NCI-H2081 treated with DMSO at 0.1 percent for 48 hours (cell line): Measurements from ENCODE around the gene SMC1B.
"Not testable (repeated sequence)": the region's sequence is repeated elsewhere in the genome, so short reads cannot be mapped to it uniquely, and the experiment has no call there.

ENCODE experiments used
- DNase-seq: peaks from one replicate; lab custom pipeline; 2025; lab: John Stamatoyannopoulos, UW

Gene SMC1B

GRCh38 chr22:45341498-45341897 is 71.9 kb downstream of the SMC1B start:
- no peak for DNase-seq

DNA sequence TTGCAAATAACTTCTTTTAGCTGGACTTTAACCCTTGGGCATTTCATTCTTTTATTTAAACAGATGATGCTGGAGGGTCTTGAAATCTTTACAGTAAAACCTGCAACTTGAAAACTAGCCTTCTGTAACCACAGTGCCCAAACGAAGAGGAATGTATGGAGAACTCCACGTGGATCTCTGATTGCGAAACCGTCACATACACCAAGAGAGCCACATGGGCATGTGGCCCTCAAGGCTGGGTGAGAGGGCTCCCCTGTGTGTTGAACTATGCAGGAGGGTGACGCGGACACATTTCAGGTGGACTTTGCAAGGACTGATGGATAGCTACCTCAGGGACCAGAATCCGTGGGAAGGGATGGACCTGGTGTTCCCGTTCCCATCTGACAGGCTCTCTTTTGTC is 73.1 kb downstream of the SMC1B start:
- DNase-seq: no peak

GRCh38 chr22:45338795-45339194 is 74.6 kb downstream of the SMC1B start:
- no peak for DNase-seq

DNA sequence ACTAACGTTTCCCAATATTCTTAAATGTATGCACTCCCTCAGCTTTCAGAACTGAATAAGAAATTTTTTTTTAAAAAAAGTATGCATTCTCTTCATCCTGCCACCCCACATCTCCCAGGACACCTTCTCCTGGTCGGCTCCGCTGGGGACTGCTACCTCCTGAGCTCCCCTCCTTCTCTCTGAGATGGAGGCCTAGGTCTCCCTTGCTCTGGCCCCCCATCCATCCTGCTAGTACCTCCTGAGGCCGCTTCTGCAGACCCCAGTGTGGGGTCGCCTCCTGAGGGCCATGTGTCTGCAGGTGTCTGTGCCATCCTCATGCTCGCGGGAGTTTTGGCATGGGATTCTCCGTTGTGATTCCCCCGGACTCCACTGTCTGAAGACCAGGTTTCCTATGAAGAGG is 75.9 kb downstream of the SMC1B start:
- no peak for DNase-seq

- peak; percentile 41 for DNase-seq
These were observed 76.4 kb downstream of the SMC1B start for GRCh38 chr22:45336971-45337431.

- no peak for DNase-seq
These were observed 77.4 kb downstream of the SMC1B start for GRCh38 chr22:45335854-45336522.

- no peak for DNase-seq
These were observed 78.2 kb downstream of the SMC1B start for GRCh38 chr22:45335021-45335818.

DNA sequence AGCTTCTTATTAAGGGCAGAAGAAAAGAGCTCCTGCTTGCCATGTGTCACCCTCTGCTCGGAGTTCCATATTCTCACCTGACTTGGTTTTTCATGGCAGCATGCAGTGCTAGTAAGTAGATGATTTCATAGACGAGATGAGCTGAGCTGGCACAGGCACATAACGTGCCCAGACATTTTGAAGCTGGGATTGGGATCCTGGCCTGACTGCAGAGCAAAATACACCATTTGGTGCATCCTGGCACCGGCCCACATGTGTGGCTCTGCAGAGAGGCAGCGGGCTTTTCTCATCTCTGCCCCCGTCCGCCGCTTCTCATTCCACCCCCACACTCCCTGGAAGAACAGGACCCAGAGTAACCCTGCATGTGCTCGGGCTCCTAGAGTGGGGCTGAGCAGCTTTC is 78.9 kb downstream of the SMC1B start:
- DNase-seq: no peak

DNA sequence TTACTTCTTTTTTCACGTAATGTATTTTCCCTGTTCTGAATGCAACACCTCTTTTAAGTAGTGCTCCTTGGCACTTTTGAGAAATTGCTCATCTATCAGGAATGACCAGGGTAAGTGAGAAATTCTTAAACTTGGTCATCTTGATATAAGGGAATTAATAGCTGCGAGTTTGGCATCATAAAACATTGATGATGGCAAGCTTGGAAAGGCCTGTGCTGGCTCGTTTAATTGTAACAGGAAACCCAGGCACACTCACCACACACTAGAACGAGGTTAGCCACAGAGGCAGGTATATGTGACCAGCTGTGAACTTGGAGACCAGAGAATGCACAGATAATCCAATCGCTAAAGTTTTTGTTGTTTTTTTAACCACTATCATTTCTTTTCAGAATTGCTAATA is 79.3 kb downstream of the SMC1B start:
- DNase-seq: no peak

DNA sequence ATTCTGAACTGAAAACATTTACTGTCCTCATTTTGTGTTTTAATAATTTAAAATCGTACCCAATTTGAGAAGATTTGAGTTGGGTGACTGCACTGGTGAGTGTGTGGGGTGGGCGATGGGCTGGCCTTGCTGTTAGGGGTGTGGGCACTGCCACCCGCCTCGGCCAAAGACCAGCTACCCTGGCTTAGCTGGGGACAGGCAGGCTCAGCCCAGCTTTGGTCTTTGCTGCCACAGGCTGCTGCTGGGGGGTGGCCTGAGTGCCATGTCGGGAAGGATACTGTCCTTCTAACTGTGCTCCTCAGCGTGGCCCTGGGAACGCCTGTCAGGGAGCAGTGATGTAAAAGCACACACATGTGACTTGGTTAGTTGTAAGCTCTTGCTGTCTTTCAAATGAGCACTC is 81.4 kb downstream of the SMC1B start:
- DNase-seq: no peak

GRCh38 chr22:45331486-45331885 is 81.9 kb downstream of the SMC1B start:
- no peak for DNase-seq

DNA sequence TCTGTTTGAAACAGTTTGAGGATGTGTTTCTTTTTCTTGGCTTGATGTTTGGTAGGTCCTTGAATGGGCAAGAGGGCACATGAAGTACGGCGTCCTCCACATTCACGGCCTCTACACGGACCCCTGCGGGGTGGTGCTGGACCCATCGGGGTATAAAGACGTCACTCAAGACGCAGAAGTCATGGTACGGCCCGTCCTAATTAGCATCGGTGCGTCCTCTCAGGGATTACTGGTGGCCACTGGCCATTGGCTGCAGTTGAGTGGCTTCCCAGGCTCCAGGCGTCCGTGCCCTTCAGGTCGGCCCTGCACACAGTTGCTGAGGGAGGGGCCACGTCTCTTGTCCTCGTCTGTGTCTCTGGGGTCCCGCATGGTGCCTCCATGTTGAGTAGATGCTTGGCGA is 82.9 kb downstream of the SMC1B start:
- DNase-seq: no peak

DNA sequence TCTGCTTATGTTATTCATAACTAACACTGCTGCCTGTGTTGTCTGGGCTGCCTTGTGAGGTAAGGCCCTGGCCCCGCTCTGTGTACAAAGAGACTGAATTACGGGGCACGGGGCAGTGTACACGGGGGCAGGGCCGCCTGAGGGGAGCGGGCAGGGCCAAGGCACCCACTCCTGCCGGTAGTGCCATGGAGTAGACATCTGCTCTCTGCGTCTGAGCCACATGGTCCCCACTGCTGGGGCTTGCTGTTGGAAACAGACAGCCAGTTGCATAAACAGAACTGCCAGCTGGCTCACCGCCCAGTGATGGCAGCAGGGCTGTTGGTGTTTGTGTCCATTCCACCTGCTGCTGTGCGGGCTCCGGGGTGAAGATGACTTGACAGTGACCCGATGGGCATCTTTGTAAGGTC is 83.9 kb downstream of the SMC1B start:
- DNase-seq: no peak

GRCh38 chr22:45328822-45329529 is 84.4 kb downstream of the SMC1B start:
- no peak for DNase-seq

GRCh38 chr22:45328261-45328660 is 85.1 kb downstream of the SMC1B start:
- DNase-seq: not testable (repeated sequence)

- DNase-seq: no peak
These were observed 89.1 kb downstream of the SMC1B start for GRCh38 chr22:45324311-45324711.

- DNase-seq: no peak
These were observed 89.7 kb downstream of the SMC1B start for GRCh38 chr22:45323695-45324094.

DNA sequence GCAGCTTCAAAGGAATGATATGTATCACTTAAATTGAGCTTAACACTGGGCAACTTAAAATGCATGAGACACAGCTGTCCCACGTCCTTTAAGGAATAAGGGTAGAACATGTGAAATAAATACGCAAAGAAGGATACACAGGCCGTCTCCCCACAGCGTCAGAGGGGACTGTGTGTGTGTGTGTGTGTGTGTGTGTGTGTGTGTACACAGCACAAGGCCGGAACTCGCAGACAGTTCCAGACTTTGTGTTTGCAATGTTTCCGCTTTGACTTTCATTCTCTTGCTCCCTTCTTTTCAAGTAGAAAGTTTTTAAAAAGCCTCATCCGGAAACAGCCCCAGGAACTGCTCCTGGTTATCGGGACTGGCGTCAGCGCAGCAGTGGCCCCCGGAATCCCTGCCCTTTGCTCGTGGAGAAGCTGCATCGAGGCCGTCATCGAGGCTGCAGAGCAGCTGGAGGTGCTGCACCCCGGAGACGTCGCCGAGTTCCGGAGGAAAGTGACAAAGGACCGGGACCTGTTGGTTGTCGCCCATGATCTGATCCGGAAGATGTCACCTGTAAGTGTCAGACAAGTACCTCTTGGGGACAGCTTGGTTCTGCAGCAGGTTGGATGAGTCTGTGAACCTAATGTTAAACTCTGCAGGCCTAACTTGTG is 90.4 kb downstream of the SMC1B start:
- DNase-seq: no peak

DNA sequence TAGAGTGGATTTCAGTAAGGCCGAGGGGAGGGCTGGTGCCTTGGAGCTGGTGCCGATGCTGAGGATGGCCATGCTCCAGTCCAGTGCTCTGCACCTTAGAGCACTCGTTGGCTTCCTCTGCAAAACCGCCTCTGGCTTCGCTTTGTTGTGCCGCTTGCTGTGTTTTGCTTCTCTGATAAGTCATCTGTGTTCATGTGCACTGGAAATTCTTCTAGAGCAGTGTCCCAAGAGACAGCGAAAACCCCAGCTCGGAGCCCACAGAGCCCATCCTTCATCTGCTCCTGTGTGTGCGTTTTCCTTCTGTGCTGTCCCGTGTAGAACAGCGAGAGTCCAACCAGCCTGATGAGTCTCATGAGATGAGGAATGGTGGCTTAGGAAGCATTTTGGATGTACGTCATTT is 91.6 kb downstream of the SMC1B start:
- DNase-seq: no peak

DNA sequence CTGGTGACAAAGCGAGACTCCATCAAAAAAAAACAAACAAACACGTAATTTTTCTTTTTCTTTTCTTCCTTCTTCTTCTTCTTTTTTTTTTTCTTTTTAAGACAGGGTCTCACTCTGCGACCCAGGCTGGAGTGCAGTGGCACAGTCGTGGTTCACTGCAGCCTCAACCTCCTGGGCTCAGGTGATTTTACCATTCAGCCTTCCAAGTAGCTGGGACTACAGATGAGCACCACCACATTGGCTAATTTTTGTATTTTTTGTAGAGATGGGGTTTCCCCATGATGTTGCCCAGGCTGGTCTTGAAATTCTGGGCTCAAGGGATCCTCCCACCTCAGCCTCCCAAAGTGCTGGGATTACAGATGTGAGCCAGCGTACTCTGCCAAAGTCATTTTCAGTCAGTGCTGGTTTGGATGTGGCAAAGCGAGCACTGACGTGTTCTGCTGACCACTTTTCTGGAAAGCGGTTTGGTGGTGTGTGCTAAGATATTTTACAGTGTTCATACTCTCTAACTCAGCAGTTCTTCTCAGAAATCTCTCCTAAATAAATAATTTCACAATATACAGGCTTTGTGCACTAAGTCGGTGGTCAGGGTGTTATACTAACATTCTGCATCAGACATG is 92.9 kb downstream of the SMC1B start:
- DNase-seq: no peak

DNA sequence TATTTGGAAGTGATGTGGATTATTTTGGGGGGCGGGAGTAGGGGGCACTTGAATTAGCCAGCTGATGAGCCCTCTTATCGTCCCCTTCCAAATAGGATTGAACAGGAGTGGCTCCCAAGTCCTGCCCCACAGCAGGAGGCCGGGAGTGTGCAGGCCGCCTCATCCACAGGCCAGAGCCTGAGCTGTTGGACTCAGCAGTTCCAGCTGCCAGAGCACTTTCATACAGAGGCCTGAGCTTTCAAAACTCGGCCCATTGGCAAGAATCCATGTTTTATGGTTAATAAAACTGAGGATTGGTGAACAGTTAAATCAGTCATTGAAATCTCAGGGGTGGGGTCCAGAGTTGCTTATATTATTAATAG is 94.1 kb downstream of the SMC1B start:
- no peak for DNase-seq
